ENCODE measurements around the gene VANGL1.

VANGL1 gene

GRCh38 chr1:115669002-115669673, 27.4 kb downstream of the VANGL1 start:
- DNase-seq = no peak

- no peak for DNase-seq
These were observed 28.1 kb downstream of the VANGL1 start for GRCh38 chr1:115669886-115670285.

GRCh38 chr1:115670476-115671175, 28.9 kb downstream of the VANGL1 start:
- DNase-seq = no peak

GRCh38 chr1:115671176-115671934, 29.6 kb downstream of the VANGL1 start:
- DNase-seq = no peak

GRCh38 chr1:115672224-115673009, 30.6 kb downstream of the VANGL1 start:
- DNase-seq = no peak

- DNase-seq = no peak
These were observed 34.9 kb downstream of the VANGL1 start for GRCh38 chr1:115676498-115677181.

GRCh38 chr1:115677182-115677555, 35.4 kb downstream of the VANGL1 start:
- no peak for DNase-seq

- DNase-seq = no peak
These were observed 35.8 kb downstream of the VANGL1 start for GRCh38 chr1:115677565-115677964.

GRCh38 chr1:115678141-115678540, 36.4 kb downstream of the VANGL1 start:
- no peak for DNase-seq

- DNase-seq = no peak
These were observed 37.4 kb downstream of the VANGL1 start for GRCh38 chr1:115679141-115679611.

- no peak for DNase-seq
These were observed 39.0 kb downstream of the VANGL1 start for GRCh38 chr1:115680730-115681111.

- DNase-seq = no peak
These were observed 41.0 kb downstream of the VANGL1 start for GRCh38 chr1:115682792-115683191.

GRCh38 chr1:115685029-115685705, 43.4 kb downstream of the VANGL1 start:
- DNase-seq = no peak

- DNase-seq = no peak
These were observed 46.0 kb downstream of the VANGL1 start for GRCh38 chr1:115687744-115688143.

GRCh38 chr1:115690972-115691371, 49.2 kb downstream of the VANGL1 start:
- no peak for DNase-seq

GRCh38 chr1:115692224-115692623, 50.5 kb downstream of the VANGL1 start:
- DNase-seq = no peak

GRCh38 chr1:115694805-115695204, 53.0 kb downstream of the VANGL1 start:
- DNase-seq = no peak

- no peak for DNase-seq
These were observed 55.8 kb downstream of the VANGL1 start for GRCh38 chr1:115697619-115698018.

- no peak for DNase-seq
These were observed 59.3 kb downstream of the VANGL1 start for GRCh38 chr1:115701090-115701489.

- no peak for DNase-seq
These were observed 61.2 kb downstream of the VANGL1 start for GRCh38 chr1:115702959-115703358.

- no peak for DNase-seq
These were observed 63.5 kb downstream of the VANGL1 start for GRCh38 chr1:115705085-115705951.

Data from activated gamma-delta T cell (primary cell).